Fibroblast of pulmonary artery (primary cell): Measurements from ENCODE around the gene GNAO1.

Source experiments
- DNase-seq: peaks from one replicate; pipeline ENCODE4 v3.0.0-alpha.2; 2010; ENCODE audit warnings: low read depth
- H3K4me3 ChIP-seq: replicated peaks from 2 replicates; pipeline ENCODE4 v1.5.1; 2011; ENCODE audit warnings: low read depth, mild to moderate bottlenecking, control low read depth, low read length, moderate library complexity
- TF ChIP-seq, protein P1 (sequence below): IDR thresholded peaks from 2 replicates; pipeline ENCODE4 v1.5.1; 2011; ENCODE audit warnings: mild to moderate bottlenecking, control low read depth, low read length, inconsistent platforms; ENCODE audit errors: missing control alignments

The GNAO1 gene

GRCh38 chr16:56164636-56165035 is 26.7 kb upstream of the GNAO1 start:
- TF ChIP-seq, protein P1, sequence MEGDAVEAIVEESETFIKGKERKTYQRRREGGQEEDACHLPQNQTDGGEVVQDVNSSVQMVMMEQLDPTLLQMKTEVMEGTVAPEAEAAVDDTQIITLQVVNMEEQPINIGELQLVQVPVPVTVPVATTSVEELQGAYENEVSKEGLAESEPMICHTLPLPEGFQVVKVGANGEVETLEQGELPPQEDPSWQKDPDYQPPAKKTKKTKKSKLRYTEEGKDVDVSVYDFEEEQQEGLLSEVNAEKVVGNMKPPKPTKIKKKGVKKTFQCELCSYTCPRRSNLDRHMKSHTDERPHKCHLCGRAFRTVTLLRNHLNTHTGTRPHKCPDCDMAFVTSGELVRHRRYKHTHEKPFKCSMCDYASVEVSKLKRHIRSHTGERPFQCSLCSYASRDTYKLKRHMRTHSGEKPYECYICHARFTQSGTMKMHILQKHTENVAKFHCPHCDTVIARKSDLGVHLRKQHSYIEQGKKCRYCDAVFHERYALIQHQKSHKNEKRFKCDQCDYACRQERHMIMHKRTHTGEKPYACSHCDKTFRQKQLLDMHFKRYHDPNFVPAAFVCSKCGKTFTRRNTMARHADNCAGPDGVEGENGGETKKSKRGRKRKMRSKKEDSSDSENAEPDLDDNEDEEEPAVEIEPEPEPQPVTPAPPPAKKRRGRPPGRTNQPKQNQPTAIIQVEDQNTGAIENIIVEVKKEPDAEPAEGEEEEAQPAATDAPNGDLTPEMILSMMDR: no peak
- H3K4me3 ChIP-seq: no peak overlapping the region
- DNase-seq: no peak

DNA sequence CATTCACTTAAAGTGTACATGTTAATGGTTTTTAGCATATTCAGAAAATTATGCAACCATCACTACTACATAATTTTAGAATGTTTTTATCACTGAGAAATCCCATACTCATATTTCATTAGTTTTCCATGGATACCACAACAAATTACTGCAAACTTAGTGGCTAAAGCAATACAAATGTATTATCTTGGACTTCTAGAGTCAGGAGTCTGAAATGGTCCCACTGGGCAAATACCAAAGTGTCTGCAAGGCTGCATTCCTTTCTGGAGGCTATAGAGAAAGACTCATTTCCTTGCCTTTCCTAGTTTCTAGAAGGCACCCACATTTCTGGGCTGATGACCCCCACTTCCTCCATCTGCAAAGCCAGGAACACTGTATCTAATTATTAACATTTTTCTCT is 16.9 kb upstream of the GNAO1 start:
- DNase-seq: no peak
- TF ChIP-seq, protein P1: no peak
- no peak overlapping the region for H3K4me3 ChIP-seq

- TF ChIP-seq, protein P1: no peak
- DNase-seq: no peak
- no peak overlapping the region for H3K4me3 ChIP-seq
Observed at GRCh38 chr16:56181401-56181800, 9.9 kb upstream of the GNAO1 start.

DNA sequence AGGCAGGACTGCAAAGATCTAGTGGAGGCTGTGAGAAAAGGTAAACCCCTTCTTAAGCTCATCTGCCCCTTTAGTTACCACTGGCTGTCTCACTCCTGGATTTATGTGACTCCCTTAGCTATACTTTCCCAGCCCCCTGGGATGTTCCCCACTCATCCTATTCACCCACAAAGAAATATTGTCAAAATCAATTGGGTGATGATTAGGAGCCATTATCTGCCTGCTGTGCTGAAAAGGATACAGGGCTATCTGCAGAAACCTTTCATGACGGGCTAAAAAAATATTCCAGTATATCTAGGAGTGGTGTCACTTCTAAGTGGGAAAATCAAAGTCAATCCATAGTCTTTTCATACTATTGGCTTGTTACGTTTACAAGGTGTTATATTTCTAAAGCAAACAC is 8.0 kb upstream of the GNAO1 start:
- no peak overlapping the region for H3K4me3 ChIP-seq
- DNase-seq: no peak
- TF ChIP-seq, protein P1: no peak

GRCh38 chr16:56190048-56190676 is 1.1 kb upstream of the GNAO1 start:
- no peak for DNase-seq
- TF ChIP-seq, protein P1: no peak
- H3K4me3 ChIP-seq: peak overlapping the region; percentile 47

DNA sequence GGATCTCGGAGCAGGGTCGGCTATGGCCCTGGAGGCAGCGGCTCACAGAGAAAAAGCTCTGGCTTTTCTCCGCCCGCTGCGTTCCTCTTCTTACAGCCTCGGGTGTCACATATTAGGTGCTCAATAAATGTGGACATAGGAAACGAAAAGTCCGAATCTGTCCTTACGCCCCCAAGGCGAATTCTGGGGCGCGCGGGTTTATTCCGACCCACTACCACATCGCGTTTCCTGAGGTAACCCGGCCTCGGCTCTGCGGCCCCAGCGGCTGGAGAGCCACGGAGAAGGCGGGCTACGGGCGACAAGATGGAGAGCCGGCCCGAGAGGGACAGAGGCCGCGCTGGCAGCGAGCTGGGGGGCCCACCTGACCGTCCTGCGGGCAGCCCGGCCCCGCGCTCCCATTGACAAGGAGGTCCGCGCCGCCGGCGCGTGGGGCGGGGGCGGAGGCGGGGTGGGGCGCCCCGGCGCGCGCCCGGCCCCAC is 573 bp upstream of the GNAO1 start:
- peak; percentile 6 for DNase-seq
- TF ChIP-seq, protein P1: no peak
- H3K4me3 ChIP-seq: peak overlapping the region; percentile 47

DNA sequence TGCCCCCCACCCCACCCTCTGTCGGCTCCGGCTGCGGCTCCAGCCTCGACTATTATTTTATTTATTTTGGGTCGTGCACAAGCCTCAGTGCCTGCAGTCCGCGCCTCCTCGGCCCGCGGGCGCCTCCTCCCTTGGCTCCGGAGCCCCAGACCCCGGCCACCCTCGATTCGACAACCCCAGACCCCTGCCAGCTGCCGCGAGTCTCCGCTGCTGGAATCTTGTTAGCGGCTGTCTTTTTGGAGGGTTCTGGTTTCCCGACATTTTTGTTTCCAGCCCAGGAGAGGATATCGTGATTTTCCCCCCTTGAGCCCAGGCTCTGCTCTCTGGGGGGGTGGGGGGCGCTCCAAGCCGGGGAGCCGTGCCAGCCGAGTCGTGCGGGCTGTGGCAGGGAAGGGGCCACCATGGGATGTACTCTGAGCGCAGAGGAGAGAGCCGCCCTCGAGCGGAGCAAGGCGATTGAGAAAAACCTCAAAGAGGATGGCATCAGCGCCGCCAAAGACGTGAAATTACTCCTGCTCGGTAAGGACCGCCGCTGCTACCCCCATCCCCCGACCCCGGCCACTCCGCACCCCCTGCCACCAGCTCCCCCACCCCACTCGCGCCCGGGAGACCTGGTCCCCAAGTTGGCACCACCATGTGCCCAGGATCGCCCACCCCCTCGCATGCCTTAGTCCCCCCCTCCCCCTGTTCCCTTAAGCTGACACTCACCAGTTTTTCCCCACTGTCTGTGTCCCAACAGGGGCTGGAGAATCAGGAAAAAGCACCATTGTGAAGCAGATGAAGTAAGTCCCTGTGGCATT is 746 bp downstream of the GNAO1 start:
- DNase-seq: no peak
- H3K4me3 ChIP-seq: peak overlapping the region; percentile 10
- TF ChIP-seq, protein P1: no peak
